C4-2B (cell line): ENCODE measurements around the gene FYCO1.

ENCODE experiments used
- H3K27ac ChIP-seq: fragments of 450-650 bp; 2 replicates; pipeline ENCODE4 v1.5.1; 2017
- CTCF ChIP-seq: fragments of 450-650 bp; conservative IDR thresholded peaks from 2 replicates; pipeline ENCODE4 v1.5.1; 2017; ENCODE audit warnings: mild to moderate bottlenecking
- ZFX ChIP-seq: fragments of 450-650 bp; IDR thresholded peaks from 2 replicates; pipeline ENCODE4 v1.6.1; 2017

FYCO1 gene

DNA sequence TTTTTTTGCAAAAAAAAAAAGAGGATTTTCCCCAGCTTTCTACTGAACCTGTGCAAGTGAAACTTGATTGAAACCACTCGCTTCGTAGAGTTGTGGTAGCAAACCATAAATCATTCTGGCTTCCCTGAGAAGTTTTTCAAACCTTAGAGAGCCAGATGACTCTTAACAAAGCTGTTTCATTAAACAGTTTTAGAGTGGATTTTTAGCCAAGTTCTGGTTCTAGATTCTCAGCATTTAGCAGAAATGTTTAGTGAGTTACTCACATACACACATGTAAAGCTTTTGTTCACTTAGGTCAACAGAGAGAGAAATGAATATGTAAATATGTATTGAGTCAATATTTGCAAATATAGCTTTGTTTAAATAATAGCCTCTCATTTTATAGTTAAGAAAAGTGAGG is 127.4 kb downstream of the FYCO1 start:
- TF ChIP-seq ZFX (no peak), CTCF (no peak)
- no peak overlapping the region for H3K27ac ChIP-seq
